HFFc6 (cell line): Measurements from ENCODE around the gene GCAT. TPM values are rescaled to one million over a fixed set of nuclear protein-coding genes. Genes with fewer than 3 reads are reported as not detected.

Experiments used
- DNase-seq: peaks from one replicate; pipeline ENCODE4 v3.0.0-alpha.2; 2018
- H3K27ac Mint-ChIP-seq: 2 replicates; pipeline ENCODE4 v1.8.0; 2020; ENCODE audit warnings: mild to moderate bottlenecking, mixed read lengths
- H3K27me3 Mint-ChIP-seq: 2 replicates; pipeline ENCODE4 v1.8.0; 2021; ENCODE audit warnings: mild to moderate bottlenecking, moderate library complexity, mixed read lengths; ENCODE audit not compliant: insufficient read depth
- H3K36me3 Mint-ChIP-seq: 2 replicates; pipeline ENCODE4 v1.8.0; 2021; ENCODE audit warnings: low read depth, mixed read lengths
- H3K4me1 Mint-ChIP-seq: 2 replicates; pipeline ENCODE4 v1.8.0; 2020; ENCODE audit warnings: low read depth, mixed read lengths
- H3K4me3 Mint-ChIP-seq: 2 replicates; pipeline ENCODE4 v1.8.0; 2020; ENCODE audit warnings: mild to moderate bottlenecking, moderate library complexity, mixed read lengths
- H3K9me3 Mint-ChIP-seq: 2 replicates; pipeline ENCODE4 v1.8.0; 2020; ENCODE audit warnings: mild to moderate bottlenecking, mixed read lengths
- CTCF ChIP-seq: fragments of 200-600 bp; sonication (generic); IDR thresholded peaks from 2 replicates; pipeline ENCODE4 v1.5.0; 2021; ENCODE audit warnings: antibody characterized with exemption, mild to moderate bottlenecking
- total RNA-seq, 6 experiments: library from RNA; stranded (reverse); fragmentation: NEBNext Ultra II Directional; extraction: Animal tissue kit (Norgen Biotek cat#: 25700); gene quantifications; 2 replicates in 1 of 6; 3 replicates in 5 of 6; pipeline ENCODE4 v1.2.3, GENCODE V29; 2021

Gene GCAT
- total RNA-seq, 6 experiments from 2014 or later = 27.6 to 42.3 (median 29.2) TPM

DNA sequence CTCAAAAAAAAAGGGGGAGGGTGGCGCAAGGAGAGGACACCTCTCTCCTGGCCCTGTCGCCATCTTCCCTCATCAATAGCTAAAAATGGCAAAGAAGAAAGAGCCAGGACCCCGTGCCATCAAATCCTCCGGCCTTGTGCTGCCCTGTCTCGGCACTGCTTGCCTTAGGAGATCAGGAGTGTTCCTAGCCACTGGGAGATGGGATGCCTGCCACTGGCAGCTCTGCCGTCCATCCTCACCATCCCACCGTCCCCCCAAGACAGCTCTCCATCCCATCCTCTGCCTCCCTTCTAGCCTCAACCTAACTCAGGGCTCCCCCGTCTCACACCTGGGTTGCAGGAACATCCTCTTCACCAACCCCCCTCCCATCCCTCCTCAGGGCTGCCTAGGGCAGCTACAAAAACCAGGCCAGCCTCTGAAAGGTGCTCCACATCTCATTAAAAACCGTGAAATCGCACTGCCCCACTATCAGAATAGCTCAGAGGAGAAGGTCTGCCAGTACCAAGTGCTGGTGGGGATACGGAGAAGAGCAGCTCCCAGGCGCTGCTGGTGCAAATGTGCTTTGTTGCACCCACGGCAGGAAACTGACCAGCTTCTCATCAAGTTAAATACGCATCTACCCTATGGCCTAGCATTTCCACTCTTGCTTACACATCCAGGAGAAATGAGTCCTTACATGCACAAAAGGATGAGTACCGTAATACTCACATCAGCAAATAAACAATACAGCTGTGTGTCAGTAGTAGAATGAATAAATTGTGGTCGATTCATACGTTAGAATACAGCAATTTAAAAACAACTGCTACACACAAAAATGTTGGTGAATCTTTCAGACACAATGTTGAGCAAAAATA is 31.7 kb upstream of the GCAT start:
- peak overlapping the region; percentile 92 for H3K27ac Mint-ChIP-seq
- TF ChIP-seq CTCF = no peak
- H3K9me3 Mint-ChIP-seq = no peaks in the 10 kb centered on the region; the same call in 1 of the 2 replicates
- peaks cover 9% of the 10 kb centered on the region for H3K27me3 Mint-ChIP-seq
- peak; percentile 90 for DNase-seq
- H3K4me1 Mint-ChIP-seq = peaks cover 65% of the 10 kb centered on the region
- H3K36me3 Mint-ChIP-seq = peaks cover 39% of the 10 kb centered on the region
- H3K4me3 Mint-ChIP-seq = peak overlapping the region; percentile 58

DNA sequence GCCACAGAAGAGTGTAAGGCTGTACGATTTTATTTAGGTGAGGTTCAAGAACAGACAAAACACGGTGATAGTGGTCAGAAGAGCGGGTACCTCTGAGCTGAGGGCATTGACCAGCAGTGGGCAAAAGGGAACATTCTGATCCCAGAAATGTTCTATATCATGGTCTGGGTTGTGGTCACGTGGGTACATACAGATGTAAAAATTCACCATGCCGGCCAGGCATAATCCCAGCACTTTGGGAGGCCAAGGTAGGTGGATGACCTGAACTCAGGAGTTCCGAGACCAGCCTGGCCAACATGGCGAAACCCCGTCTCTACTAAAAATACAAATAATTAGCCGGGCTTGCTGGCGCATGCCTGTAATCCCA is 31.1 kb upstream of the GCAT start:
- no peak for TF ChIP-seq CTCF
- no peak for DNase-seq
- Mint-ChIP-seq H3K27ac (peak overlapping the region; percentile 92), H3K4me3 (peak overlapping the region; percentile 58), H3K9me3 (no peaks in the 10 kb centered on the region; the same call in 1 of the 2 replicates), H3K36me3 (peaks cover 36% of the 10 kb centered on the region), H3K27me3 (peaks cover 9% of the 10 kb centered on the region), H3K4me1 (peaks cover 70% of the 10 kb centered on the region)

GRCh38 chr22:37777122-37777687 is 30.5 kb upstream of the GCAT start:
- Mint-ChIP-seq H3K36me3 (peaks cover 36% of the 10 kb centered on the region), H3K27me3 (peaks cover 9% of the 10 kb centered on the region), H3K9me3 (no peaks in the 10 kb centered on the region; the same call in 1 of the 2 replicates), H3K4me1 (peaks cover 75% of the 10 kb centered on the region), H3K27ac (peak overlapping the region; percentile 92), H3K4me3 (peak overlapping the region; percentile 58; the same call in 1 of the 2 replicates)
- peak; percentile 87 for DNase-seq
- no peak for TF ChIP-seq CTCF

- DNase-seq = no peak
- peak overlapping the region; percentile 49; the same call in 1 of the 2 replicates for H3K27ac Mint-ChIP-seq
- peaks cover 28% of the 10 kb centered on the region for H3K36me3 Mint-ChIP-seq
- peaks cover 9% of the 10 kb centered on the region for H3K27me3 Mint-ChIP-seq
- TF ChIP-seq CTCF = no peak
- no peak overlapping the region for H3K4me3 Mint-ChIP-seq
- peaks cover 88% of the 10 kb centered on the region for H3K4me1 Mint-ChIP-seq
- H3K9me3 Mint-ChIP-seq = no peaks in the 10 kb centered on the region; the same call in 1 of the 2 replicates
Observed at GRCh38 chr22:37778370-37779009, 29.2 kb upstream of the GCAT start.

- Mint-ChIP-seq H3K27ac (peak overlapping the region; percentile 92), H3K4me3 (no peak overlapping the region; the same call in 1 of the 2 replicates), H3K9me3 (no peaks in the 10 kb centered on the region; the same call in 1 of the 2 replicates), H3K4me1 (peaks cover 69% of the 10 kb centered on the region), H3K36me3 (peaks cover 16% of the 10 kb centered on the region), H3K27me3 (peaks cover 10% of the 10 kb centered on the region)
- peak; percentile 62 for TF ChIP-seq CTCF
- no peak for DNase-seq
Observed at GRCh38 chr22:37781434-37782059, 26.2 kb upstream of the GCAT start.
